Activated naive CD8-positive, alpha-beta T cell treated with anti-CD3 and anti-CD28 coated beads, Interleukin-2, amount 10 ng/mL, durations not matched to agents 7 days and 5 days (primary cell): Measurements from ENCODE around the gene SNN. TPM values are rescaled to one million over a fixed set of nuclear protein-coding genes. Genes with fewer than 3 reads are reported as not detected.

ENCODE experiments used
- total RNA-seq, 2 experiments: library from RNA; stranded (reverse); gene quantifications; one replicate each; pipeline ENCODE4 v1.2.3, GENCODE V29; 2021

SNN gene
- total RNA-seq, 2 experiments from 2014 or later = 30.1 to 31.8 TPM

Other genes starting within 250 kb of the SNN start
- gene LITAF, start 81.5 kb upstream of the SNN start, total RNA-seq = 100 to 1,000 TPM; 109 TPM
- 10 to 100 TPM; 30.7 to 38.3 TPM for gene TXNDC11, start 74.4 kb downstream of the SNN start, total RNA-seq
- gene ZC3H7A, start 128.8 kb downstream of the SNN start, total RNA-seq = 10 to 100 TPM; 73.1 to 82.5 TPM
- 100 to 1,000 TPM; 159 to 165 TPM for gene RSL1D1, start 183.1 kb downstream of the SNN start, total RNA-seq
- 10 to 100 TPM; 88.3 to 90.7 TPM for gene GSPT1, start 247.5 kb downstream of the SNN start, total RNA-seq